ENCODE measurements around the gene CDC73.
"Not testable (repeated sequence)": the region's sequence is repeated elsewhere in the genome, so short reads cannot be mapped to it uniquely, and the experiment has no call there.

Gene CDC73

GRCh38 chr1:193260896-193261295 lies 139.1 kb downstream of the CDC73 start:
- in situ Hi-C loops (cut with MboI; ENCODE audit: low sequenced_read_pairs, unreplicated experiment) = no loop called here
- TF ChIP-seq CTCF (IDR thresholded peaks at IDR 0.05; ENCODE audit: borderline replicate concordance, control extremely low read depth, extremely low read depth, insufficient read depth, missing control alignments) = no peak
- no peak for DNase-seq (ENCODE audit: low spot score)

- no peak for DNase-seq (ENCODE audit: low spot score)
- no peak for TF ChIP-seq CTCF (IDR thresholded peaks at IDR 0.05; ENCODE audit: borderline replicate concordance, control extremely low read depth, extremely low read depth, insufficient read depth, missing control alignments)
- in situ Hi-C loops (cut with MboI; ENCODE audit: low sequenced_read_pairs, unreplicated experiment) = no loop called here
Observed at GRCh38 chr1:193262661-193263060, 140.8 kb downstream of the CDC73 start.

- in situ Hi-C loops (cut with MboI; ENCODE audit: low sequenced_read_pairs, unreplicated experiment) = no loop called here
- no peak for TF ChIP-seq CTCF (IDR thresholded peaks at IDR 0.05; ENCODE audit: borderline replicate concordance, control extremely low read depth, extremely low read depth, insufficient read depth, missing control alignments)
- no peak for DNase-seq (ENCODE audit: low spot score)
Observed at GRCh38 chr1:193264313-193265065, 142.7 kb downstream of the CDC73 start.

GRCh38 chr1:193265716-193266115 lies 143.9 kb downstream of the CDC73 start:
- DNase-seq (ENCODE audit: low spot score) = no peak
- no peak for TF ChIP-seq CTCF (IDR thresholded peaks at IDR 0.05; ENCODE audit: borderline replicate concordance, control extremely low read depth, extremely low read depth, insufficient read depth, missing control alignments)
- in situ Hi-C loops (cut with MboI; ENCODE audit: low sequenced_read_pairs, unreplicated experiment) = no loop called here

- DNase-seq (ENCODE audit: low spot score); in situ Hi-C loops (cut with MboI; ENCODE audit: low sequenced_read_pairs, unreplicated experiment): not testable (repeated sequence)
Observed at GRCh38 chr1:193266794-193267193, 145.0 kb downstream of the CDC73 start.

GRCh38 chr1:193270996-193271395 lies 149.2 kb downstream of the CDC73 start:
- in situ Hi-C loops (cut with MboI; ENCODE audit: low sequenced_read_pairs, unreplicated experiment) = no loop called here
- no peak for TF ChIP-seq CTCF (IDR thresholded peaks at IDR 0.05; ENCODE audit: borderline replicate concordance, control extremely low read depth, extremely low read depth, insufficient read depth, missing control alignments)
- DNase-seq (ENCODE audit: low spot score) = no peak

- no peak for DNase-seq (ENCODE audit: low spot score)
- TF ChIP-seq CTCF (IDR thresholded peaks at IDR 0.05; ENCODE audit: borderline replicate concordance, control extremely low read depth, extremely low read depth, insufficient read depth, missing control alignments) = no peak
- in situ Hi-C loops (cut with MboI; ENCODE audit: low sequenced_read_pairs, unreplicated experiment) = no loop called here
Observed at GRCh38 chr1:193275773-193276172, 153.9 kb downstream of the CDC73 start.

Measured in GM13976 (cell line).